ENCODE measurements around the gene TMEM178B.
"Not testable (repeated sequence)": the region's sequence is repeated elsewhere in the genome, so short reads cannot be mapped to it uniquely, and the experiment has no call there.

The TMEM178B gene

DNA sequence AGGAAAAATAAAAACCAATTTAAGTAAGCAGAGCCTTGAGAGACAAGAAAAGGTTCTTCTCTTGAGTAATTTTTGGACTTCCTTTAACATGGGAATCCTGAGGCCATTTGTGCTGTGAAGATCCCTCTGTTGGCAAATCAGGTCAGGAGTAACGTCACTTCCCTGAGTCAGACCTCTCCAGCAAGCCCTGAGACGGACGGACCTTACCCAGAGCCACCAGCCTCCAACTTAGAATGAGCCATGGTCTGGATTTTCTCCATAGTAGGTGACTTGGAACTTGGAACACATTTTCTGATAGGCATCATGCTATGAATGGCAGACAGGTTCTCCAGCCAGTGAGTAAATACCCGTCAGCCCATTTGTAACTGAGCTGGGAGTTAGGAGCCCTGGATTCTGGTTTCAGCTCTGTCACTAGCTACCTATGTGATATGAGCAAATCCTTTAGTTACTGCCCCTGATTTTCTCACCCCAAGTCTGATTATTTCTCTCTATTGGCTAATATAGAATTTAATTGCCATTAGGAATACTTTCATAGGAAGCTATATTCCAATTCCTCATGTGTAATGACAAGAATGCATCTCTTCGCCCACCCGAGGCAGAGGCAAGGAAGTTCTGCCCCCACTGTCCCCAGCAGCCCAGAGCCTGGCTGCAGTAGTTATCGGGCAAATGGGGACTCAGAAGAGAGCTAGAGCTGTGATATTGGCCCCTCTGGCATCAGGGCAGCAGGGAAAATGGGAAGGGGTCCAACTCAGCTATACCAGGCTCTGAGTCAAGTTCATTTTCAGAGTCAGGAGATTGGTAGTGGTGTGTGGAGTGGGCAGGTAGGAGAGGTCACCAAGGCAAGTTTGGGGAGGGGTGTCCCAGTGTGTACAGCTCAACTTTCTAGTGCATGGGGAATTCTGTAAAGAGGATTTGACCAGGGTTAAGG, 323.6 kb downstream of the TMEM178B start:
- H3K9me2 ChIP-seq (replicated peaks; ENCODE audit: control insufficient read depth, low read length), result no peaks in the 10 kb centered on the region
- no peaks in the 10 kb centered on the region for H3K4me1 ChIP-seq (ENCODE audit: control insufficient read depth, low read length)
- 0 out of 2 replicates have a peak, but pooled peaks cover 5% of the 10 kb centered on the region for H3K27me3 ChIP-seq (ENCODE audit: control insufficient read depth, low read length)
- H3K4me2 ChIP-seq (ENCODE audit: low read length), result no peak overlapping the region
- no peaks in the 10 kb centered on the region for H3F3A ChIP-seq (ENCODE audit: control insufficient read depth, insufficient read depth)
- no peak overlapping the region for H3K27ac ChIP-seq (ENCODE audit: low read depth, low read length)
- no peaks in the 10 kb centered on the region for H3K9me3 ChIP-seq (ENCODE audit: control insufficient read depth, insufficient read depth, low read length)
- TF ChIP-seq EZH2phosphoT487 (IDR thresholded peaks at IDR 0.05; ENCODE audit: borderline replicate concordance, low read length), result no peak
- H3K79me2 ChIP-seq (ENCODE audit: control insufficient read depth, low read length), result no peaks in the 10 kb centered on the region
- no peak overlapping the region for H3K4me3 ChIP-seq (ENCODE audit: low read length)
- no peaks in the 10 kb centered on the region for H4K20me1 ChIP-seq (ENCODE audit: control insufficient read depth, insufficient read depth, low read depth, low read length)
- no peaks in the 10 kb centered on the region for H3K36me3 ChIP-seq (ENCODE audit: control insufficient read depth, low read length)

- H3K9me3 ChIP-seq (ENCODE audit: control insufficient read depth, insufficient read depth, low read length), result no peaks in the 10 kb centered on the region
- no peaks in the 10 kb centered on the region for H3F3A ChIP-seq (ENCODE audit: control insufficient read depth, insufficient read depth)
- no peak overlapping the region for H3K27ac ChIP-seq (ENCODE audit: low read depth, low read length)
- 0 out of 2 replicates have a peak, but pooled peaks cover 5% of the 10 kb centered on the region for H3K27me3 ChIP-seq (ENCODE audit: control insufficient read depth, low read length)
- no peak overlapping the region for H3K4me2 ChIP-seq (ENCODE audit: low read length)
- no peak overlapping the region for H3K4me3 ChIP-seq (ENCODE audit: low read length)
- no peaks in the 10 kb centered on the region for H3K79me2 ChIP-seq (ENCODE audit: control insufficient read depth, low read length)
- no peaks in the 10 kb centered on the region for H3K36me3 ChIP-seq (ENCODE audit: control insufficient read depth, low read length)
- no peaks in the 10 kb centered on the region for H4K20me1 ChIP-seq (ENCODE audit: control insufficient read depth, insufficient read depth, low read depth, low read length)
- no peaks in the 10 kb centered on the region for H3K4me1 ChIP-seq (ENCODE audit: control insufficient read depth, low read length)
- no peaks in the 10 kb centered on the region for H3K9me2 ChIP-seq (replicated peaks; ENCODE audit: control insufficient read depth, low read length)
- no peak for TF ChIP-seq EZH2phosphoT487 (IDR thresholded peaks at IDR 0.05; ENCODE audit: borderline replicate concordance, low read length)
- TF ChIP-seq, protein P1, sequence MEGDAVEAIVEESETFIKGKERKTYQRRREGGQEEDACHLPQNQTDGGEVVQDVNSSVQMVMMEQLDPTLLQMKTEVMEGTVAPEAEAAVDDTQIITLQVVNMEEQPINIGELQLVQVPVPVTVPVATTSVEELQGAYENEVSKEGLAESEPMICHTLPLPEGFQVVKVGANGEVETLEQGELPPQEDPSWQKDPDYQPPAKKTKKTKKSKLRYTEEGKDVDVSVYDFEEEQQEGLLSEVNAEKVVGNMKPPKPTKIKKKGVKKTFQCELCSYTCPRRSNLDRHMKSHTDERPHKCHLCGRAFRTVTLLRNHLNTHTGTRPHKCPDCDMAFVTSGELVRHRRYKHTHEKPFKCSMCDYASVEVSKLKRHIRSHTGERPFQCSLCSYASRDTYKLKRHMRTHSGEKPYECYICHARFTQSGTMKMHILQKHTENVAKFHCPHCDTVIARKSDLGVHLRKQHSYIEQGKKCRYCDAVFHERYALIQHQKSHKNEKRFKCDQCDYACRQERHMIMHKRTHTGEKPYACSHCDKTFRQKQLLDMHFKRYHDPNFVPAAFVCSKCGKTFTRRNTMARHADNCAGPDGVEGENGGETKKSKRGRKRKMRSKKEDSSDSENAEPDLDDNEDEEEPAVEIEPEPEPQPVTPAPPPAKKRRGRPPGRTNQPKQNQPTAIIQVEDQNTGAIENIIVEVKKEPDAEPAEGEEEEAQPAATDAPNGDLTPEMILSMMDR (IDR thresholded peaks at IDR 0.05; ENCODE audit: low read depth, low read length, poor library complexity, severe bottlenecking), result no peak
Measured at GRCh38 chr7:141400356-141400755, 326.5 kb downstream of the TMEM178B start.

DNA sequence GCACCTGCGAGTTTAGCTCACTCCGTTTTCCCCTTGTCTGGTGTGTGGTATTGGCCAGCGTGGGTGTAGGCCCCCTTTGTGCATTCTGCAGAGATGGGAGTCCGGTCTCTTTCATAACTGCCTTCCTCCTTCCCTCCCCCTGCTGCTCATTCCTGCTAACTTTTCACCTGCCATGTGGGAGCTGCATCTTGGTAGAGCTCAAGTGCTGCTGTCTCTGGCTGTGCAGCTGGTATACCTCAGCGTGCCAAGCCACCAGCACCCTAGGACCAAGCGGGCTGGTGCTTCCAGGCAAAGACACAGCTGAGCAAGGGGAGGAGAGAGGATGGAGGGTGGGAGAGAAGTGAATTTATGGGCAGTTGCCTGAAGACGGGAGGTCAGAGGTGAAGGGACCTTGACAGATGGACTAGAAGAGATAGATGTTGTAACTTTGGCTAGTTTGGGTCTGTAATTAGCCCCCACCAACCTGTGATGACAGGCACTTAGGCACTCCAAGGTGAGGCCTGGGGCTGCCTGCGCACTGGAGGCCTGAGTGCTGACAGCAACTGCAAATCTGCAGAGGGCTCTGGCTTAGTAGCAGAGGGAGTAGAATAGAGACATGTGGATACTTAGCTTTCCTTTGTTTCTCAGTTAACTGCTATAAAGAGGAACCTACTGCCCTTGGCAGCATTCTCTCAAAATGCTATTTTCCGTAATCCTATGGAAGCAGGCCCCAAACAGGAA, 328.6 kb downstream of the TMEM178B start:
- H3K4me1 ChIP-seq (ENCODE audit: control insufficient read depth, low read length), result no peaks in the 10 kb centered on the region
- no peaks in the 10 kb centered on the region for H3F3A ChIP-seq (ENCODE audit: control insufficient read depth, insufficient read depth)
- H3K4me3 ChIP-seq (ENCODE audit: low read length), result no peak overlapping the region
- H3K9me3 ChIP-seq (ENCODE audit: control insufficient read depth, insufficient read depth, low read length), result no peaks in the 10 kb centered on the region
- no peak overlapping the region for H3K4me2 ChIP-seq (ENCODE audit: low read length)
- H3K27me3 ChIP-seq (ENCODE audit: control insufficient read depth, low read length), result 0 out of 2 replicates have a peak, but pooled peaks cover 5% of the 10 kb centered on the region
- H3K79me2 ChIP-seq (ENCODE audit: control insufficient read depth, low read length), result no peaks in the 10 kb centered on the region
- no peaks in the 10 kb centered on the region for H3K36me3 ChIP-seq (ENCODE audit: control insufficient read depth, low read length)
- no peak overlapping the region for H3K27ac ChIP-seq (ENCODE audit: low read depth, low read length)
- no peaks in the 10 kb centered on the region for H4K20me1 ChIP-seq (ENCODE audit: control insufficient read depth, insufficient read depth, low read depth, low read length)
- no peaks in the 10 kb centered on the region for H3K9me2 ChIP-seq (replicated peaks; ENCODE audit: control insufficient read depth, low read length)
- TF ChIP-seq, protein P1 (IDR thresholded peaks at IDR 0.05; ENCODE audit: low read depth, low read length, poor library complexity, severe bottlenecking), result no peak

GRCh38 chr7:141403846-141404245, 330.0 kb downstream of the TMEM178B start:
- H3K36me3 ChIP-seq (ENCODE audit: control insufficient read depth, low read length); H3K4me2 ChIP-seq (ENCODE audit: low read length); H3K9me3 ChIP-seq (ENCODE audit: control insufficient read depth, insufficient read depth, low read length); H3K27me3 ChIP-seq (ENCODE audit: control insufficient read depth, low read length); H3K4me3 ChIP-seq (ENCODE audit: low read length); H3F3A ChIP-seq (ENCODE audit: control insufficient read depth, insufficient read depth); H3K79me2 ChIP-seq (ENCODE audit: control insufficient read depth, low read length); H3K9me2 ChIP-seq (replicated peaks; ENCODE audit: control insufficient read depth, low read length); H3K27ac ChIP-seq (ENCODE audit: low read depth, low read length); H3K4me1 ChIP-seq (ENCODE audit: control insufficient read depth, low read length); H4K20me1 ChIP-seq (ENCODE audit: control insufficient read depth, insufficient read depth, low read depth, low read length): not testable (repeated sequence)

Data from DOHH2 (cell line).